SK-N-SH (cell line): Measurements from ENCODE around the gene VEZF1.

Experiments used
- CTCF ChIP-seq: fragments of 200-600 bp; sonication (generic); IDR thresholded peaks from 2 replicates; pipeline ENCODE4 v1.6.1; 2017; ENCODE audit warnings: antibody characterized with exemption, mild to moderate bottlenecking, moderate library complexity
- EZH2phosphoT487 ChIP-seq: fragments of 200-600 bp; sonication (generic); IDR thresholded peaks from 2 replicates; pipeline ENCODE4 v1.6.1; 2017; ENCODE audit warnings: low read depth, mixed run types, mild to moderate bottlenecking, antibody characterized with exemption, moderate library complexity, borderline replicate concordance
- GABPA ChIP-seq: IDR thresholded peaks from 2 replicates; pipeline ENCODE4 v1.4.0; 2012; ENCODE audit warnings: low read depth, mild to moderate bottlenecking
- GATA2 ChIP-seq: sonication (generic); formaldehyde crosslinking; IDR thresholded peaks from 2 replicates; pipeline ENCODE4 v1.5.0; 2020; ENCODE audit warnings: mild to moderate bottlenecking, missing genetic modification reagents
- MAX ChIP-seq: IDR thresholded peaks from 2 replicates; pipeline ENCODE4 v1.4.0; 2012; ENCODE audit warnings: low read depth
- MEF2A ChIP-seq: IDR thresholded peaks from 2 replicates; pipeline ENCODE4 v1.4.0; 2012; ENCODE audit warnings: low read depth, borderline replicate concordance
- NRF1 ChIP-seq: IDR thresholded peaks from 2 replicates; pipeline ENCODE4 v1.6.1; 2012; ENCODE audit warnings: low read depth, mild to moderate bottlenecking, low read length
- RCOR1 ChIP-seq: fragments of 150-350 bp; IDR thresholded peaks from 2 replicates; pipeline ENCODE4 v1.6.1; 2017; ENCODE audit warnings: antibody characterized with exemption, low read length
- USF1 ChIP-seq: IDR thresholded peaks from 2 replicates; pipeline ENCODE4 v1.4.0; 2012; ENCODE audit warnings: low read depth, borderline replicate concordance

- no peak for TF ChIP-seq CTCF
- TF ChIP-seq GATA2 (CRISPR knock-in tag): no peak
- TF ChIP-seq MAX: no peak
- TF ChIP-seq USF1: no peak
- TF ChIP-seq NRF1: no peak
- TF ChIP-seq EZH2phosphoT487: no peak
- TF ChIP-seq MEF2A: no peak
- no peak for TF ChIP-seq RCOR1
- no peak for TF ChIP-seq GABPA
Measured at GRCh38 chr17:57984936-57985674, 2.9 kb downstream of the VEZF1 start.
